ENCODE results near the gene GSX1.

Gene GSX1

DNA sequence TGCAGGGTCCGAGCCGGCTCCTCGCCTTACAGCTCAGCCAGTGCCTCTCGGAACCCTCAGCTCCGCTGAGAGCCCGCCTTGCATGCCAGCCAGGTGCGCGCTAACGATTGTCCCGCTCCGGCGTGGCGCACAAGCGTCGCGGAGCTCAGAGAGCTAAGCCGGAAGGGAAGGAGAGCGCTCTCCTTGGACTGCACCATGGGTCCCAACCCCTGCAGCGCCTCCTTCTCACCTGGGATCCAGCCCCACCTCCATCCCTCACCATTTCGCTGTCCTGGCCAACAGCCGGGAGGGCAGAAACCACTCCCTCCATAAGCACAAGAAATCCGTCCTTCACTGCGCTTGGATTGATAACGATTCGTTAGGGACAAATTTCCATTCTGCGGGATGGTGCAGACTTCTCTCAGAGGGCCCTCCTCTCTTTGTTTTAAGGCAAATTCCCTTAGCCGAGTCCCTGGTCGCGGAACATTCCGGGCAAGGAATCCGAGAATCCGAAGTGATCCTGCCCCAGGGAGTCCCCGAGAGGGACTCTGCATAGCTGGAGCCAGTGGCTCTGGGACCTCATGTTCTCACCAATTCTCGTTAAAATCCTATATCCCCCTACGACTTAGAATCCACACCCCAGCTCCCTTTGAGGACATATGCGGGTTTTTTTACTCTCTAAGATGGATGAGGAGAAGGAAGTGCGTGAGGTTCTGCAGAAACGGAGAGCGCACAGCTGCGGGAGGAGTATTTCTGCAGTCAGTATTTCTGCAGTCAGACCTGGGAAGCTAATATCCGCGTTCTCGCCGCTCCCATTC is 2.8 kb downstream of the GSX1 start:
- Histone ChIP-seq H3K27ac (ENCODE audit: low read length) (no peak overlapping the region), H3K4me1 (ENCODE audit: low read length) (peaks cover 8% of the 10 kb centered on the region), H3K9me3 (ENCODE audit: insufficient read depth, low read length) (no peaks in the 10 kb centered on the region), H3K9ac (ENCODE audit: low read length) (no peak overlapping the region), H3K36me3 (replicated peaks; ENCODE audit: low read depth, low read length) (no peaks in the 10 kb centered on the region), H3K4me2 (ENCODE audit: low read length) (no peak overlapping the region), H2AFZ (ENCODE audit: low read depth, low read length) (no peak overlapping the region), H3K4me3 (ENCODE audit: low read length) (no peak overlapping the region), H4K20me1 (ENCODE audit: insufficient read depth, low read length) (no peaks in the 10 kb centered on the region), H3K27me3 (ENCODE audit: low read depth, low read length) (no peaks in the 10 kb centered on the region), H3K79me2 (ENCODE audit: low read length) (no peaks in the 10 kb centered on the region)
- TF ChIP-seq CTCF (IDR thresholded peaks at IDR 0.05; ENCODE audit: low read depth, low read length) (no peak), EZH2phosphoT487 (IDR thresholded peaks at IDR 0.05; ENCODE audit: low read depth) (no peak)

- H3K9me3 ChIP-seq (ENCODE audit: insufficient read depth, low read length): no peaks in the 10 kb centered on the region
- H3K79me2 ChIP-seq (ENCODE audit: low read length): no peaks in the 10 kb centered on the region
- peaks cover 7% of the 10 kb centered on the region for H3K4me1 ChIP-seq (ENCODE audit: low read length)
- H3K36me3 ChIP-seq (replicated peaks; ENCODE audit: low read depth, low read length): no peaks in the 10 kb centered on the region
- no peaks in the 10 kb centered on the region for H3K27me3 ChIP-seq (ENCODE audit: low read depth, low read length)
- TF ChIP-seq CTCF (IDR thresholded peaks at IDR 0.05; ENCODE audit: low read depth, low read length): no peak
- TF ChIP-seq EZH2phosphoT487 (IDR thresholded peaks at IDR 0.05; ENCODE audit: low read depth): no peak
- no peak overlapping the region for H2AFZ ChIP-seq (ENCODE audit: low read depth, low read length)
- no peak overlapping the region for H3K27ac ChIP-seq (ENCODE audit: low read length)
- no peak overlapping the region for H3K4me2 ChIP-seq (ENCODE audit: low read length)
- no peak overlapping the region for H3K9ac ChIP-seq (ENCODE audit: low read length)
- no peaks in the 10 kb centered on the region for H4K20me1 ChIP-seq (ENCODE audit: insufficient read depth, low read length)
- H3K4me3 ChIP-seq (ENCODE audit: low read length): no peak overlapping the region
Observed at GRCh38 chr13:27795718-27796019, 3.4 kb downstream of the GSX1 start.

DNA sequence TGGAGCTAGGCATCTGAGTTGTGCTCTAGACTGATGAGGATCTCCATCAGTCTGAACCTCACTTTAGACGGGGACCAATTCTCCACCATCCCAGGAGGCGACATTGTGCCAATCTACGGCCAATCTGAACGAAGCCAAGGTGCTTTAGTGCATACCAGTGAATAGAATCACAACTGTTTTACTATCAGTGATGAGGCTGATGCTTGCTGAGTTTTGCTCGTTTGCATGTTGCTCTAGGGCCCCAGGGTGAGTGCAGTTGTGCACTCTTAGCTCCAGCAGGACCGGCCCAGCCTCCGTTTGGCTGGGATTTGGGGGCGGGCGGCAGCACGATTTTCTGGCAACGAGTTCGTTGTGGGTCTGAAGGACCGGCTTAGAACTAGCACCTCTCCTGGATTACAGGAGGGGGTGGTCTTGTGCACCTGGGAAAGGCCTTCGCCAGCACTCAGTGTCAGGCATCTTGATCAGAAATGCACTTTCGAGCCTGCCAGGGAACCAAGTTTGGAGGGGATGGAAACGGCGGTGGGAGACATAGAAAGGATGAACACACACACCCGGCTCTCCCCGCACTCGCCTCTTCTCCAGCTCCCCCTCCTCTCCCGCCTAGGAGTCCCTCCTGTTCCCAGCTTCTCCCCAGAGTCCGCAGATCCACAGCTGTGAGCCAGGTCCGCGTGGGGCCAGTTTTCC is 4.4 kb downstream of the GSX1 start:
- H2AFZ ChIP-seq (ENCODE audit: low read depth, low read length): no peak overlapping the region

More for the DNA sequence above, 4.4 kb downstream of the GSX1 start:
- no peaks in the 10 kb centered on the region for H3K27me3 ChIP-seq (ENCODE audit: low read depth, low read length)
- H3K79me2 ChIP-seq (ENCODE audit: low read length): no peaks in the 10 kb centered on the region
- H3K4me2 ChIP-seq (ENCODE audit: low read length): no peak overlapping the region
- no peaks in the 10 kb centered on the region for H3K4me1 ChIP-seq (ENCODE audit: low read length)
- H3K9me3 ChIP-seq (ENCODE audit: insufficient read depth, low read length): no peaks in the 10 kb centered on the region
- no peak overlapping the region for H3K27ac ChIP-seq (ENCODE audit: low read length)
- H4K20me1 ChIP-seq (ENCODE audit: insufficient read depth, low read length): no peaks in the 10 kb centered on the region
- TF ChIP-seq CTCF (IDR thresholded peaks at IDR 0.05; ENCODE audit: low read depth, low read length) (no peak), EZH2phosphoT487 (IDR thresholded peaks at IDR 0.05; ENCODE audit: low read depth) (no peak)
- H3K36me3 ChIP-seq (replicated peaks; ENCODE audit: low read depth, low read length): no peaks in the 10 kb centered on the region
- no peak overlapping the region for H3K9ac ChIP-seq (ENCODE audit: low read length)
- H3K4me3 ChIP-seq (ENCODE audit: low read length): no peak overlapping the region

Measured in OCI-LY3 (cell line).